GM12873 (cell line): Measurements from ENCODE around the gene GUCY2F.

Experiments used
- TF ChIP-seq, protein P1 (sequence below): IDR thresholded peaks from 2 replicates; pipeline ENCODE4 v1.5.1; 2012; ENCODE audit warnings: low read depth, mild to moderate bottlenecking, moderate library complexity, low read length, control low read depth; ENCODE audit not compliant: insufficient read depth; ENCODE audit errors: missing control alignments

The GUCY2F gene

GRCh38 chrX:109382332-109382731, 99.6 kb downstream of the GUCY2F start:
- TF ChIP-seq, protein P1, sequence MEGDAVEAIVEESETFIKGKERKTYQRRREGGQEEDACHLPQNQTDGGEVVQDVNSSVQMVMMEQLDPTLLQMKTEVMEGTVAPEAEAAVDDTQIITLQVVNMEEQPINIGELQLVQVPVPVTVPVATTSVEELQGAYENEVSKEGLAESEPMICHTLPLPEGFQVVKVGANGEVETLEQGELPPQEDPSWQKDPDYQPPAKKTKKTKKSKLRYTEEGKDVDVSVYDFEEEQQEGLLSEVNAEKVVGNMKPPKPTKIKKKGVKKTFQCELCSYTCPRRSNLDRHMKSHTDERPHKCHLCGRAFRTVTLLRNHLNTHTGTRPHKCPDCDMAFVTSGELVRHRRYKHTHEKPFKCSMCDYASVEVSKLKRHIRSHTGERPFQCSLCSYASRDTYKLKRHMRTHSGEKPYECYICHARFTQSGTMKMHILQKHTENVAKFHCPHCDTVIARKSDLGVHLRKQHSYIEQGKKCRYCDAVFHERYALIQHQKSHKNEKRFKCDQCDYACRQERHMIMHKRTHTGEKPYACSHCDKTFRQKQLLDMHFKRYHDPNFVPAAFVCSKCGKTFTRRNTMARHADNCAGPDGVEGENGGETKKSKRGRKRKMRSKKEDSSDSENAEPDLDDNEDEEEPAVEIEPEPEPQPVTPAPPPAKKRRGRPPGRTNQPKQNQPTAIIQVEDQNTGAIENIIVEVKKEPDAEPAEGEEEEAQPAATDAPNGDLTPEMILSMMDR: no peak

GRCh38 chrX:109378281-109378680, 103.6 kb downstream of the GUCY2F start:
- TF ChIP-seq, protein P1: no peak

DNA sequence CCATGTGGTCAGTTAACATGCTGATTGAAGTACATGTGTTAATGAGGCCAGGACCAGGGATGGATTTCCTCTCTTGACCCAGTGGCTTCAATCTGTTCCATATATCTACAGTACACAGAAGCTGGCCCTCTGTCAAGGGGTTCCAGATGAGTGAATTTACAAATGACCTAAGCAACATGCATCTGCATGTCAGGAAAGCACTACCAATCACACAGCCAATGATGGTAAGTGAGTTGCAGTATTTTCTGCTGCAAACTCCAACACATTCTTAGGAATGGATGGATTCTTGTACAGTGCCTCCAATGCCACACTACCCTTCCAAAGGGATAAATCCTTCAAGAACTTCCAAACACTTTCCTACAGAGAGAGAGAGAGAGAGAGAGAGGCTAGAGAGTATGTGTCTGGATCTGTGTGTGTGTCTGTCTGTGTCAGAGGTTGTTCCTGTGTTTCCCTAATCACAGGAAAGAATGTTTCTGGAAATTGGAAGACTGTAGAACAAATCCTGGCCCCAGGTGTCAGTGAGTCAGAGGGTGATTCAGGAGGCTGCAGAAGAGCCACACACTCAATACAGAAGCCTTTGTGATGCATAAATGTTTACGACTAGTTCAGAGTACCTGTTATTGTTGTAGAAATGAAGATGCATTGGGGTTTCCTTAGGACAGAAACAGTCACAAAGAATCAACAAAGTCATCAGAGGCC, 107.5 kb downstream of the GUCY2F start:
- TF ChIP-seq, protein P1: no peak

DNA sequence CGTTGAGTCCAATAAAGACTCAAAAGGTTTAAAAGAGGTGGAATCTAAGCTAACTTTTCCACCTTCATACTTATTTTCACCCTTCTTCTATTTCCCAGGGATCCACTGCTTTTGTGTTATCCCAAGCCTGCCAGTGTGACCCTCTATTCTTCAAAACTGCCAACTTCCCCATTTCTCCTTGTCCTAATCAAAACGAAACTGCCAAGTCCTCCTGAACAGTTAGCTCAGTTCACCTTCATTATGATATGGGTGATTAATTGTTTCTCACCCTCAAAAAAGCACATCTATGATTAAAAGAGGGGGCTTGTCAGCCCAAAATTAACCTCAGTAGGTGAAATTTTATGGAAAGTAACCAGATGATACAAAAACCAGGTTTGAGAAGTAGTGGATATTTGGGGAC, 108.4 kb downstream of the GUCY2F start:
- TF ChIP-seq, protein P1: no peak

GRCh38 chrX:109372716-109373115, 109.2 kb downstream of the GUCY2F start:
- TF ChIP-seq, protein P1: no peak

- TF ChIP-seq, protein P1: no peak
Measured at GRCh38 chrX:109372291-109372690, 109.6 kb downstream of the GUCY2F start.

DNA sequence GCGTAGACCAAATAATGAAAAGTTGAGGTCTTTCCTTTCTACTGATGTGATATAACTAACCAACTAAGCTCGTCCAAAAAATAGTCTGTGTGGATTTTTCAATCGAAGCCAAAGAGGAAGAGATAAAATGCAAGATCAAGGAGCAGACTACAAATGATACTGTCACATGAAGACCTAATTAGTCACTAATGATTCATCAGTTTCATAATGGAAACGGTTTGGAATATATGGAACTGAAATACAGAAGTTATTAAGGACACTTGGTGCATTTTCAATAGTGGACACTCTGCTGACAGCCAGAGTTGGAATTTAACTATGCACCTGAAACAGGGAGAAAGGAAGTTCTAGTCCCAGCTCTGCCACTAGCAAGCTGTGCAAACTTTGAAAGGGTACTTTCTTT, 119.8 kb downstream of the GUCY2F start:
- TF ChIP-seq, protein P1: no peak

DNA sequence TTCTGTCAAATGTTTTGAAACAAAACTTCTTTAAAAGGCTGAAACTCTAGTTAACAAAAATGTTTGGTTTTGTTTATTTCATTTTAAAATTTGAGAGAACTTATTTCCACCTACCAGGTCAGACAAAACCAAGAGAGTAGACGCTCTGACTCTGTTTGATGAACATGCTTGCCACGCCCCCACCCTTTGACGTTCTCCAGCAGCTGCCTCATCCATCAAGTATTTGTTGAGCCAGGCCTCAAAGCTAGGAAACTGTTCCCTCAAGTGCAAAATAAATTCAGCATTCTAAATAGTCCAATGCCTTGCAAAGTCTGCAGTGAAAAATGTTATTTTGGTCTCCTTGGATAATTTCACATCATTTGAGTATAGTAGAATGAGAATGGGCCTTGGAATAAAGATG, 121.6 kb downstream of the GUCY2F start:
- TF ChIP-seq, protein P1: no peak
